Measurements from ENCODE around the gene DAGLB. TPM values are rescaled to one million over a fixed set of nuclear protein-coding genes. Genes with fewer than 3 reads are reported as not detected.
A peak's percentile ranks its signal among the peaks of the same experiment; 100 is the strongest.

Gene DAGLB
- total RNA-seq, 1 donor from 2014 or later, result 13.6 TPM

GRCh38 chr7:6491194-6491593 is 43.4 kb upstream of the DAGLB start:
- Histone ChIP-seq H3K36me3 (ENCODE audit: control insufficient read depth, insufficient read depth, low read length) (no peaks in the 10 kb centered on the region), H3K27me3 (ENCODE audit: control insufficient read depth, insufficient read depth, low read length) (peaks cover 2% of the 10 kb centered on the region), H3K4me3 (ENCODE audit: low read depth, low read length) (no peak overlapping the region)
- TF ChIP-seq CTCF (IDR thresholded peaks at IDR 0.05; ENCODE audit: insufficient read depth, low read length, poor library complexity, severe bottlenecking), result no peak
- DNase-seq (ENCODE audit: low read depth), result no peak

- TF ChIP-seq CTCF (IDR thresholded peaks at IDR 0.05; ENCODE audit: insufficient read depth, low read length, poor library complexity, severe bottlenecking), result no peak
- DNase-seq (ENCODE audit: low read depth), result no peak
- H3K36me3 ChIP-seq (ENCODE audit: control insufficient read depth, insufficient read depth, low read length), result no peaks in the 10 kb centered on the region
- no peak overlapping the region for H3K4me3 ChIP-seq (ENCODE audit: low read depth, low read length)
- H3K27me3 ChIP-seq (ENCODE audit: control insufficient read depth, insufficient read depth, low read length), result peaks cover 2% of the 10 kb centered on the region
Measured at GRCh38 chr7:6489612-6490011, 41.9 kb upstream of the DAGLB start.

GRCh38 chr7:6487184-6487545 is 39.4 kb upstream of the DAGLB start:
- DNase-seq (ENCODE audit: low read depth), result no peak
- H3K27me3 ChIP-seq (ENCODE audit: control insufficient read depth, insufficient read depth, low read length), result no peaks in the 10 kb centered on the region
- no peak overlapping the region for H3K4me3 ChIP-seq (ENCODE audit: low read depth, low read length)
- TF ChIP-seq CTCF (IDR thresholded peaks at IDR 0.05; ENCODE audit: insufficient read depth, low read length, poor library complexity, severe bottlenecking), result no peak
- no peaks in the 10 kb centered on the region for H3K36me3 ChIP-seq (ENCODE audit: control insufficient read depth, insufficient read depth, low read length)

- no peak for DNase-seq (ENCODE audit: low read depth)
- Histone ChIP-seq H3K36me3 (ENCODE audit: control insufficient read depth, insufficient read depth, low read length) (no peaks in the 10 kb centered on the region), H3K4me3 (ENCODE audit: low read depth, low read length) (no peak overlapping the region), H3K27me3 (ENCODE audit: control insufficient read depth, insufficient read depth, low read length) (no peaks in the 10 kb centered on the region)
- no peak for TF ChIP-seq CTCF (IDR thresholded peaks at IDR 0.05; ENCODE audit: insufficient read depth, low read length, poor library complexity, severe bottlenecking)
Measured at GRCh38 chr7:6486438-6487183, 38.9 kb upstream of the DAGLB start.

- Histone ChIP-seq H3K27me3 (ENCODE audit: control insufficient read depth, insufficient read depth, low read length) (no peaks in the 10 kb centered on the region), H3K36me3 (ENCODE audit: control insufficient read depth, insufficient read depth, low read length) (no peaks in the 10 kb centered on the region), H3K4me3 (ENCODE audit: low read depth, low read length) (peak overlapping the region; percentile 96)
- no peak for DNase-seq (ENCODE audit: low read depth)
- TF ChIP-seq CTCF (IDR thresholded peaks at IDR 0.05; ENCODE audit: insufficient read depth, low read length, poor library complexity, severe bottlenecking), result no peak
Measured at GRCh38 chr7:6482743-6483119, 35.0 kb upstream of the DAGLB start.

- no peak for DNase-seq (ENCODE audit: low read depth)
- no peak for TF ChIP-seq CTCF (IDR thresholded peaks at IDR 0.05; ENCODE audit: insufficient read depth, low read length, poor library complexity, severe bottlenecking)
- H3K4me3 ChIP-seq (ENCODE audit: low read depth, low read length), result peak overlapping the region; percentile 96
- no peaks in the 10 kb centered on the region for H3K27me3 ChIP-seq (ENCODE audit: control insufficient read depth, insufficient read depth, low read length)
- no peaks in the 10 kb centered on the region for H3K36me3 ChIP-seq (ENCODE audit: control insufficient read depth, insufficient read depth, low read length)
Measured at GRCh38 chr7:6482307-6482706, 34.6 kb upstream of the DAGLB start.
